ENCODE data around the gene EPC2.

GRCh38 chr2:148642891-148643416, 1.6 kb upstream of the EPC2 start:
- no peak for TF ChIP-seq EZH2phosphoT487 (IDR thresholded peaks at IDR 0.05; ENCODE audit: insufficient read depth, low read depth)
- no peak for TF ChIP-seq EZH2 (IDR thresholded peaks at IDR 0.05; ENCODE audit: insufficient read depth, poor library complexity, severe bottlenecking)

Data from GM23248 (cell line).